Activated CD8-positive, alpha-beta memory T cell treated with anti-CD3 and anti-CD28 coated beads, Interleukin-2, amount 50 U/mL, for 1 hour (primary cell): ENCODE results near the gene PIGP.
"Not testable (repeated sequence)": the region's sequence is repeated elsewhere in the genome, so short reads cannot be mapped to it uniquely, and the experiment has no call there.

Source experiments
- DNase-seq: peaks from one replicate; pipeline ENCODE4 v3.0.0-alpha.2; 2020; ENCODE audit errors: extremely low read depth

Gene PIGP

GRCh38 chr21:37072988-37073416, at the start of gene PIGP, which contains the start of gene TTC3:
PIGP (minus strand) TSS chr21:37073071; CDS start chr21:37072515, 556 bp downstream.
TTC3 (plus strand) TSS chr21:37073254; CDS start chr21:37087258, 14,004 bp downstream.
- peak; percentile 83 for DNase-seq

GRCh38 chr21:37119421-37120218, 46.7 kb upstream of the PIGP start:
- DNase-seq = no peak

DNA sequence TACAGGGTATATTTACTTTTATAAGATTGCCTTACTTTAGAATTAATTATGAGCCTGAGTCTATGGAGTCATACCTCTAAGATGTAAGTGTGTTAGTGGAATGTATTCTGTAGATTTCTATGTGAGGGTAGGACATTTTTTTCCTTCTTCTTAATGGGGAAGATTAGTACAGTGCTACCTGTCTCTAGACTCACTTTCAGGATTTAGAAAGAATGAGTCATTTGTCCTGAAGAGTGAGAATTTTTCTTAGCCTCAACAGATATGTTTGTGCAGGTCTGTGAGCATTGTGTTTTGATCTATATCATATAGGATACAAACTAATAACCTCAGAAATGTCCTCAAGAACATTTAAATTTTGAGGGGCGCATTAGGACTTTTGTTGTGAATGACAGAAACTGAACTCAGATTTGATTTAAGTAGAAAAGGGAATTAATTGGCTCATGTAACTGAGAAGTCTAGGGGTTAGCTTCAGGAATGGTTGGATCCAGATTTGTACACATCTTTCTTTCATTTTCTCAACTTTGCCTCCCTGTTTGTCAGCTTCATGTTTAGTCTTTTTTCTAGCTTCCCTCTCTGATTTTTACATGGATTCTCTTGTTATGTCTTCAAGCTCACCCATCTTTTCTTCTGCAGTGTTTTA, 45.4 kb upstream of the PIGP start:
- no peak for DNase-seq

DNA sequence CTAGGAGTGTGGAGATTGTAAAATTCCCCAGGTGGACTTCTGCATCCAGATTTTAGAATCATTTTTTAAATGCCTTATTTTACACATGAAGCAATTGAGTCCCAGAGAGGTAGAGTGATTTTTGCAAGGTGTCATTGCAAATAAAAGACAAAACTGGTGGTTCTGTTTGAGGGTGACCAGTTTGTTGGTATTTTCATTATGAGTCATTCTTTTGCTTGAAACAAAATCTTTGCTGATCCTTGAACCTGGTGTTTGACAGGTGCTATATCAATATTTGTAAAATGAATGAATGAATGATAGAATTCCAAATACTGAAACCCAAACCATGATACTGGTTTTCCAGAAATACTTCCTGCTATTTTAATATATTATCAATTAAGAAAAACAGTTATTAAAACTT, 44.3 kb upstream of the PIGP start:
- DNase-seq = no peak

DNA sequence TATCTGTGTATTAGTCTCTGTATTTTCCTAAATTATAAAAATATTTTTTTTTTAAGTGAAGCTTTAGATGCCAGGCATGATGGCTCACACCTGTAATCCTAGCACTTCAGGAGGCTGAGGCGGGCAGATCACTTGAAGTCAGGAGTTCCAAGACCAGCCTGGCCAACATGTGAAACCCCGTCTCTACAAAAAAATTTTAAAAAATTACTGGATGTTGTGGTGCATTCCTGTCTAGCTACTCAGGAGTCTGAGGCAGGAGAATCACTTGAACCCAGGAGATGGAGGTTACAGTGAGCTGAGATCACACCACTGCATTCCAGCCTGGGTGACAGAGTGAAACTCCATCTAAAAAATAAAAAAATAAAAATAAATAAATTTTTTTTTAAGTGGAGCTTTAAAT, 43.6 kb upstream of the PIGP start:
- DNase-seq = not testable (repeated sequence)

GRCh38 chr21:37114301-37114700, 41.4 kb upstream of the PIGP start:
- DNase-seq = not testable (repeated sequence)

DNA sequence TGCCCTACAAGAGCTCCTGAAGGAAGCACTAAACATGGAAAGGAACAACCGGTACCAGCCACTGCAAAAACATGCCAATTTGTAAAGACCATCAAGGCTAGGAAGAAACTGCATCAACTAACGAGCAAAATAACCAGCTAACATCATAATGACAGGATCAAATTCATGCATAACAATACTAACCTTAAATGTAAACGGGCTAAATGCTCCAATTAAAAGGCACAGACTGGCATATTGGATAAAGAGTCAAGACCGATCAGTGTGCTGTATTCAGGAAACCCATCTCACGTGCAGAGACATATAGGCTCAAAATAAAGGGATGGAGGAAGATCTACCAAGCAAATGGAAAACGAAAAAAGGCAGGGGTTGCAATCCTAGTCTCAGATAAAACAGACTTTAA, 38.2 kb upstream of the PIGP start:
- not testable (repeated sequence) for DNase-seq

- no peak for DNase-seq
Observed at GRCh38 chr21:37106998-37107397, 34.1 kb upstream of the PIGP start.

- not testable (repeated sequence) for DNase-seq
Observed at GRCh38 chr21:37102746-37103145, 29.9 kb upstream of the PIGP start.

- DNase-seq = no peak
Observed at GRCh38 chr21:37101384-37101783, 28.5 kb upstream of the PIGP start.

DNA sequence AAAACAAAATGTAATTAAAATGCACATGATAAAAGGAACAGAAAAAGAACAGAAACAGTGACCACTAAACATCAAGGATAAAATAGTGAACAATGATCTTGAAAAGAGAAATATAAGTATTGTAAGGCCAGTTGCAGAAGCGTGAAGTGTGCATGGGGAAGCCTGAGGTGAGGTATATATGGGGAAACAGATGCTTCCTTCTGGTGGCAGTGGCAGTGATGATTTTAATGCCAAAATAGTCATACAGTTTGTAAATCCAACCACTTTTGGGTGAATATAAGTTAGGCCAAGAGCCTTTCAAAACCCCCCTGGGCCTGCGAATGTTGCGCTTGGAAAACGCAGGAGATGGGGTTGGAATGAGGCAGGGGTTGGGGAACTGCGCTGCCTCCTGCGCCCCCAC, 27.4 kb upstream of the PIGP start:
- DNase-seq = no peak

DNA sequence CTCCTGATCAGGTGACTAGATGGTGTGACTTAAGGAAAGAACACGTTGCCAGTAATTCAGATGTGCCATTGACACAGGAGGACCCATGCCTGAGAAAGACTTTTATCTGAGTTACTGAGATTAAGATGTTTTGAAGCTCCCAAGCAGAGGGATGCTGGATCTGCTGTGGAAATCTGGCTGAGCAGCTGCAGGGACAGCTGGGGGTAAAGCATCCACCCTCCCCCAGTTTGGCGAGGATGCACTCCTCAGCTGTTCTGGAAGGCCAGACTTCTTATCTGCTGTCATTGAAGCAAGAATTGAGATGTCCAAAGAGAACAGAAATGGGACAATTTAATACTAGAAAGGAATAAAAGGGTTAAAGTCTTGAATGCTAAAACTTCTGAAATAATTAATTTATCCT, 25.9 kb upstream of the PIGP start:
- no peak for DNase-seq

GRCh38 chr21:37095821-37096220, 22.9 kb upstream of the PIGP start:
- DNase-seq = no peak

DNA sequence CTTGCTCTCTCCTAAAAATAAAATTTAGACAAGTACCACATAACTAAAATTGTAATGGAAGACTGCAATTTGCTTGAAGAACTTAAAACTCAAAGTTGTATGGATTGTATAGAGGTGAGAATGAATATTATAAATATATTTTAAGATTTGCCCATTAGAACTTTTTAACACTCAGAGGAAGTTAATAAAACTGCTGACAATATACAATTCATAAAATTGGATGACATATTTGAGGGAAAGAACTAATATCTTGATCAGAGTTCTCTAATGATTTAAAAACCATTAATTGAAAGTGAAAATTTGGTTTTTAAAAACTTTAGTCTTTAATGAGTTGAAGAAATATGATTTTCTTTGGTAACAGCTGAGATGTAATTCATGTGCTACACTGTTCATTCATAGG, 21.1 kb upstream of the PIGP start:
- no peak for DNase-seq

- no peak for DNase-seq
Observed at GRCh38 chr21:37088186-37088735, 15.4 kb upstream of the PIGP start.

DNA sequence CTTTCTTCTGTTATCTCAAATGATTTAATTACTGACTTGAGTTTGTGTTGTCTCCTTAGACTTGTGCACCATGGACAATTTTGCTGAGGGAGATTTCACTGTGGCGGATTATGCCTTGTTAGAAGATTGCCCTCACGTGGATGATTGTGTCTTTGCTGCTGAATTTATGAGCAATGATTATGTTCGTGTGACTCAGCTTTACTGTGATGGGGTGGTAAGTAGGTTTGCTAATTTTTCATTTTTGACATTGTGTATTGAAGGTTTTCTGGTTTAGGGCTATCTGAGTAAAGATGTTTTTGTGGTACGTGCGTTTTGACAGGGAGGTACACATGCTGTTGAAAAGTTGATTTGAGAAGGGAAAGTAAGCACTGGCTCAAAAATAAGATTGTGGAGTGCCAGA, 14.3 kb upstream of the PIGP start:
- DNase-seq = no peak

DNA sequence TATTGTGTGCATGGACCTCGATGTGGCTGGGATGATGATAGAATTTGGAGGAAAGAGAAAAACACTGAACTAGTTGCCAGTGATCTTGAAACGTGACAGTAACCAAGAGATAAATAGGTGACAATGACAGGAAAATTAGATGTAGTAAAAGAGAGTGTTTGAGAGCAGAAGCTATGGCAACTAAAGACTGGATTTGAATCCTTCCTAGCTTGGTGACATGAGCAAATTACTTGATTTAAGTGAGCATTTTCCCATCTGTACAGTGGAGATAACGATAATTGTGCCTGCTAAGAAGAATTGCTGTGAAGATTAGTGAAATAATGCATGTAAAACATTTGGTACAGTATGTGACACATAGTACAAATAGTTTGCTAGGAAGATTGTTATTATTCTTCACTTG, 12.9 kb upstream of the PIGP start:
- DNase-seq = no peak

- no peak for DNase-seq
Observed at GRCh38 chr21:37082856-37083528, 10.1 kb upstream of the PIGP start.

DNA sequence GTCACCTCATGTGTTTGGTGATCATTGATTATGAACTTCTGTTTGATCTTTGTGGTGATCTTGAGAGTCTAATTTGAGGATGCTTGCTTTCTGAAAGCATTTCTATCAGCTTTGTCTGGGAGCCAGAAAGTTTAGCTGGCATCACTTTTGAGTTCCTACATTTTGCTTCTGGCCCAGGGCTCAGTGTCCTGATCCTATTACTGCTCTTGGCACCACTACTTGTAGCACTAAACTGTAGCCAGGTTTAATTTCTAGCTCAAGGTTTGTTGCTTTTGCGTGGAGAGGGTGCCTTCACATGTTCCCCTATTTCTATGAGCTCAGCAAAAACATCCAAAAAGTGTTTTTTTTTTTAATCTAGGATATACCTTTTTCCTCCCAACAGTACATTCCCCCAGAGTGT, 9.5 kb upstream of the PIGP start:
- DNase-seq = no peak

DNA sequence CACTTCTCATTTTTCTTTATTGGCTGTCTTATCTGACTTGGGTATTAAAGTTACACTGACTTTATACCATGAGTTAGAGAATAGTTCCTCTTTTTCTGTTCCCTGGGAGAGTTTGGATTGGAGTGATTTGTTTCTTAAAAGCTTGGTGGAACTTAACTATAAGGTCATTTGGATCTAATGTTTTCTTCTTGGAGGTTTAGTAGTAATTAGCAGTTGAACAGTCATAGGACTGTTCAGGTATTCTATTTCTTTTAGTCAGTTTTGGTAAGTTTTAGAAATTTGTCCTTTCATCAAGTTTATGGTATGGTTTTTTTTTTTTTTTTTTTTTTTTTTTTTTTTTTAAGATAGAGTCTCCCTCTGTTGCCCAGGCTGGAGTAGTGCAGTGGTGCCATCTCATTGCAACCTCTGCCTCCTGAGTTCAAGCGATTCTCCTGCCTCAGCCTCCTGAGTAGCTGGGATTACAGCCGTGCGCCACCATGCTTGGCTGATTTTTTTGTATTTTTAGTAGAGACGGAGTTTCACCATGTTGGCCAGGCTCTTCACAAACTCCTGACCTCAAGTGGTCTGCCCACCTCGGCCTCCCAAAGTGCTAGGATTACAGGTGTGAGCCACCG, 6.4 kb upstream of the PIGP start:
- DNase-seq = no peak

DNA sequence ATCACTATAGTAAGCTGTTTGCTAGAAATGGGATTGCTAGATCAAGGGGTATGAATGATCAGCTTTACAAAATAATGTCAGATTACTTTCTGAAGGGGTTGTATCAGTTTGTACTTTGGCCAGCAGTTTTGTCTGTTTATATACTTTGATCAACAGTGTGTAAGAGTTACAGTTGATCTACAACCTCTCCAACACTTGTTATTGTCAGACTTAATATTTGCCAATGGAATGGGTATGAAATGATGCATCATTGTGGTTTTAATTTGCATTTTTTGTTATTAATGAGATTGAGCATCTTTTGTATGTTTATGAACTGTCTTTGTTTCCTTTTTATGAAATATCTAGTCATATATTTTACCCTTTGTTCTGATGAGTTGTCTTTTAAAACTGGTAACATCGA, 4.5 kb upstream of the PIGP start:
- no peak for DNase-seq
